DOHH2 (cell line): ENCODE data around the gene FLT3.

Experiments
- H3F3A ChIP-seq: fragments of 200-600 bp; sonication (generic), shearing (Covaris generic); 2 replicates; pipeline ENCODE4 v1.6.0; 2016; ENCODE audit warnings: antibody characterized with exemption, mild to moderate bottlenecking; ENCODE audit not compliant: control insufficient read depth, insufficient read depth
- H3K27ac ChIP-seq: fragments of 200-600 bp; sonication (generic); 2 replicates; pipeline ENCODE4 v1.5.1; 2014; ENCODE audit warnings: low read depth, mild to moderate bottlenecking, low read length, moderate library complexity
- H3K27me3 ChIP-seq: fragments of 200-600 bp; sonication (generic); 2 replicates; pipeline ENCODE4 v1.6.1; 2014; ENCODE audit warnings: mild to moderate bottlenecking, low read length, mixed read lengths; ENCODE audit not compliant: control insufficient read depth
- H3K36me3 ChIP-seq: fragments of 200-600 bp; sonication (generic); 2 replicates; pipeline ENCODE4 v1.6.1; 2014; ENCODE audit warnings: mild to moderate bottlenecking, low read length, moderate library complexity, mixed read lengths; ENCODE audit not compliant: control insufficient read depth
- H3K4me1 ChIP-seq: fragments of 200-600 bp; sonication (generic); 2 replicates; pipeline ENCODE4 v1.6.1; 2014; ENCODE audit warnings: mild to moderate bottlenecking, low read length, mixed read lengths; ENCODE audit not compliant: control insufficient read depth
- H3K4me2 ChIP-seq: fragments of 200-600 bp; sonication (generic); 2 replicates; pipeline ENCODE4 v1.6.0; 2014; ENCODE audit warnings: mild to moderate bottlenecking, low read length, moderate library complexity
- H3K4me3 ChIP-seq: fragments of 200-600 bp; sonication (generic); 2 replicates; pipeline ENCODE4 v1.5.1; 2014; ENCODE audit warnings: mild to moderate bottlenecking, low read length, mixed read lengths
- H3K79me2 ChIP-seq: fragments of 200-600 bp; sonication (generic); 2 replicates; pipeline ENCODE4 v1.6.1; 2014; ENCODE audit warnings: mild to moderate bottlenecking, low read length, mixed read lengths; ENCODE audit not compliant: control insufficient read depth
- H3K9me2 ChIP-seq: fragments of 200-600 bp; sonication (generic); replicated peaks from 2 replicates; pipeline ENCODE4 v1.6.1; 2014; ENCODE audit warnings: mild to moderate bottlenecking, low read length, mixed read lengths; ENCODE audit not compliant: control insufficient read depth
- H3K9me3 ChIP-seq: fragments of 200-600 bp; sonication (generic); 2 replicates; pipeline ENCODE4 v1.6.1; 2014; ENCODE audit warnings: antibody characterized with exemption, low read length, mixed read lengths; ENCODE audit not compliant: control insufficient read depth, insufficient read depth
- H4K20me1 ChIP-seq: fragments of 200-600 bp; sonication (generic); 2 replicates; pipeline ENCODE4 v1.6.0; 2014; ENCODE audit warnings: low read depth, mild to moderate bottlenecking, antibody characterized with exemption, low read length, moderate library complexity; ENCODE audit not compliant: control insufficient read depth, insufficient read depth
- CTCF ChIP-seq: fragments of 200-600 bp; sonication (generic); IDR thresholded peaks from one replicate; pipeline ENCODE4 v1.5.1; 2014; ENCODE audit warnings: antibody characterized with exemption, mild to moderate bottlenecking, low read depth, low read length; ENCODE audit not compliant: poor library complexity, severe bottlenecking
- EZH2phosphoT487 ChIP-seq: fragments of 200-600 bp; sonication (generic); IDR thresholded peaks from 2 replicates; pipeline ENCODE4 v1.6.1; 2017; ENCODE audit warnings: borderline replicate concordance, mild to moderate bottlenecking, antibody characterized with exemption, low read length, moderate library complexity, mixed read lengths

FLT3 gene

GRCh38 chr13:28049880-28050875 lies 50.2 kb downstream of the FLT3 start:
- Histone ChIP-seq H3K9me2 (no peaks in the 10 kb centered on the region), H3K27ac (no peak overlapping the region), H3K36me3 (no peaks in the 10 kb centered on the region), H3K9me3 (no peaks in the 10 kb centered on the region; the same call in 1 of the 2 replicates), H3K4me3 (no peak overlapping the region), H3K4me2 (peak overlapping the region; percentile 48), H3F3A (no peaks in the 10 kb centered on the region), H3K79me2 (no peaks in the 10 kb centered on the region), H3K27me3 (no peaks in the 10 kb centered on the region), H3K4me1 (peaks cover 37% of the 10 kb centered on the region), H4K20me1 (no peaks in the 10 kb centered on the region)
- TF ChIP-seq EZH2phosphoT487 (no peak), CTCF (no peak)

DNA sequence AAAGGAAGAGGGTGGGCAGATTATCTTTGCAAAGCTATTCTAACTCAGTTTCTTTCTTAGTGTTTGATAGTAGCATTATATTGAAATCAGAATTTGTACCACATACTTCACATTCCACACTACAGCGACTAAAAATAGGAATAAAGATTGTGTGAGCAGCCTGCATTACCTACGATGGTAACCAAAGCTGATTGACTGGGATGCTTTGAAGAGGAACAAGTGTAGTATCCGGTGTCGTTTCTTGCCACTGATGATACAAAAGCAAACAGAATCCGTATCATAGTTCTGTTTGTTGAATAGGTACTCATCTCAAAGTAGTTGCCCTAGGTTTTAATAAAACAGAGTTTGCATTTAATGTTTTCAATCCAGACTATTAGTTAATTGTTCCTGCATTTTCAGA lies 51.2 kb downstream of the FLT3 start:
- no peaks in the 10 kb centered on the region for H3K9me2 ChIP-seq
- no peaks in the 10 kb centered on the region for H3F3A ChIP-seq
- H3K9me3 ChIP-seq, result no peaks in the 10 kb centered on the region; the same call in 1 of the 2 replicates
- H3K27ac ChIP-seq, result peak overlapping the region; percentile 47; the same call in 1 of the 2 replicates
- peak overlapping the region; percentile 48 for H3K4me2 ChIP-seq
- H3K27me3 ChIP-seq, result no peaks in the 10 kb centered on the region
- peak overlapping the region; percentile 39 for H3K4me3 ChIP-seq
- TF ChIP-seq CTCF (no peak), EZH2phosphoT487 (no peak)
- no peaks in the 10 kb centered on the region for H4K20me1 ChIP-seq
- H3K36me3 ChIP-seq, result no peaks in the 10 kb centered on the region
- H3K4me1 ChIP-seq, result peaks cover 37% of the 10 kb centered on the region
- H3K79me2 ChIP-seq, result no peaks in the 10 kb centered on the region

DNA sequence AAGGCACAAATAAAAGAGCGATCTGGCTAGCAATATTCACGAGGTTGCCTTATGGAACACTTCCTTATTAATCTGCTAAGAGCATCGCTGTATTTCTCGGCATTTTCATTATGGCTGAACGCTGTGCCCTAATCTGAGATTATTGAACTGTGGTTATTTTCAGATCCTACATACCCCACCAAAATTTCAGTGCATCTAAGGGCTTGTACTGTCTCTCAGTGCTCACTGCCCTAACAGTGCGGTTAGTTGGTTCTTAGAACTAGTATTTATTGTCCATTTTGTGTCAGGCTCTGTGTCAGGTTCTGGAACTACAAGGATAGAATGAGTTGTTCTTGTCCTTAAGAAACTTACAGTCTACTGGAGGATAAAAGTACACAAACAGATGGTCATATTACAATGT lies 51.6 kb downstream of the FLT3 start:
- no peaks in the 10 kb centered on the region for H3K36me3 ChIP-seq
- no peaks in the 10 kb centered on the region for H3K27me3 ChIP-seq
- TF ChIP-seq CTCF (no peak), EZH2phosphoT487 (no peak)
- peak overlapping the region; percentile 47 for H3K27ac ChIP-seq
- no peaks in the 10 kb centered on the region for H3F3A ChIP-seq
- H3K79me2 ChIP-seq, result no peaks in the 10 kb centered on the region
- H3K4me2 ChIP-seq, result peak overlapping the region; percentile 48
- no peaks in the 10 kb centered on the region; the same call in 1 of the 2 replicates for H3K9me3 ChIP-seq
- H3K9me2 ChIP-seq, result no peaks in the 10 kb centered on the region
- peaks cover 37% of the 10 kb centered on the region for H3K4me1 ChIP-seq
- H4K20me1 ChIP-seq, result no peaks in the 10 kb centered on the region
- H3K4me3 ChIP-seq, result peak overlapping the region; percentile 39
